NK-92 treated with Interleukin-12 subunit alpha and Interleukin-12 subunit beta, amount 100 ng/mL, for 24 hours (cell line): Measurements from ENCODE around the gene FAM174B.

Source experiments
- DNase-seq: peaks from one replicate; lab custom pipeline; 2025; lab: John Stamatoyannopoulos, UW

The FAM174B gene

DNA sequence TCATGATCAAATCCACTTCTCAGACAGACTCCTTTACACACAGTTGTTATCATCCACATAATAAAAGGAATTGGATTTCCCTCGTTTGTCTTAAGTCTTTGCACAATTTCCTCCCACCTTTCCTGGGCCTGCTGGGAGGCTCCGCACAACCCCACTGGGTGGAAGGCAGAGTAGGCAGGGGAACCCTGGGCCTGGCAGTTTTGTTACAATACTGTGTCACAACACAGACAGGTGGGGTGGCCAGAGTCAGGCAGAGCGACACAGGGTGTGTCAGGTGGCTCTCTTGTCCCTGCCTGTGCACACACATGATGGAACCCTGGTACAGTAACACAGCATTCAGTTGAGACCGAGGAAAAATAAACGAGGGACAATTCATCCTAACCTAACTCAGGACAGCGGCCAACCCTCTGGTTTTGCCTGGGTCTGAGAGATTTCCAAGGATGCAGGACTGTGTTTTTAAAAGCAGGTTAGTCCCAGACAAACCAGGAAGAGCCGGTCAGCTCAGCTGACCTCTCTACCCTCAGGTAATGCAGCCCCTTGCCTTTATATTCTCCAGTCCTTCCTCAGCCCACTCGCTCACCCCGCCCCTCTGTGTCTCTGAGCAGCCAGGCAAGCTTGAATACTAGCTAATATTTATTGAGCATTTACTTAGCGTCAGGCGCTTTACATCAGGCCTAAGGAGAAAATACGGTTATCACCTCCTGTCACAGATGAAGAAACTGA is 8.8 kb upstream of the FAM174B start:
- DNase-seq, result no peak

GRCh38 chr15:92663250-92663951 is 7.8 kb upstream of the FAM174B start:
- no peak for DNase-seq

DNA sequence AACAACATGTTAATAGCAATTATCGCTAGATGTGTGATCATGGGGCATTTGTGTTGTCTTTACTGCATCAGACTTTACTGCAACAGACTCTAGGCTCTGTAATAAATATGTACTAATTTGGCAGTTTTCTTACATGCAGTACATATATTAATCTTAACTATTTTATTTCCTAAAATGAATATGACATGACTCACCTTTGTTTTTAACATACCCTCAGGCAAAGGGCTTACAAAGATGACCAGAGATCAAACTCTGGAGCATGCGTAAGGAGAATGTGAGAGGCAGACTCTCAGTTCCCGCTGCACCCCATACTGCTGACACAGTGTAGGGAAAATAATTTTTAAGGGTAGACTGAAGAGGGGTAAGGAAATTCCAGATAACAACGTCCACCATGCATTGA is 7.2 kb upstream of the FAM174B start:
- DNase-seq, result no peak

- DNase-seq, result no peak
Measured at GRCh38 chr15:92661956-92662355, 6.4 kb upstream of the FAM174B start.

GRCh38 chr15:92661069-92661468 is 5.5 kb upstream of the FAM174B start:
- DNase-seq, result no peak

DNA sequence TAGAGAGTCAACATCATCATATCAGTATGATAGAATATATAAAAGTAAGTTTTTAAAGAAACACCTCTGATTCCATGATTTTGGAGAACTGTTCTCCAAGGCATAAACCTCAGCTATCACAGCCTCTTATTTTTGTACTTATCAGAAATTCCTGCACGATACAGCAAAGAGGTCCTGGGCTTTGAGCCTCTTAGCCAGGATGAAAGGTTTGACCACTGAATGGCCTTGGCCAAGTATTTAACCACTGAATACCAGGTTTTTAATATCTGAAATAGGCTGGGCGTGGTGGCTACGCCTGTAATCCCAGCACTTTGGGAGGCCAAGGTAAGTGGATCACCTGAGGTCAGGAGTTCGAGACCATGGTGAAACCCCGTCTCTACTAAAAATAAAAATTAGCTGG is 1.9 kb upstream of the FAM174B start:
- DNase-seq, result no peak

DNA sequence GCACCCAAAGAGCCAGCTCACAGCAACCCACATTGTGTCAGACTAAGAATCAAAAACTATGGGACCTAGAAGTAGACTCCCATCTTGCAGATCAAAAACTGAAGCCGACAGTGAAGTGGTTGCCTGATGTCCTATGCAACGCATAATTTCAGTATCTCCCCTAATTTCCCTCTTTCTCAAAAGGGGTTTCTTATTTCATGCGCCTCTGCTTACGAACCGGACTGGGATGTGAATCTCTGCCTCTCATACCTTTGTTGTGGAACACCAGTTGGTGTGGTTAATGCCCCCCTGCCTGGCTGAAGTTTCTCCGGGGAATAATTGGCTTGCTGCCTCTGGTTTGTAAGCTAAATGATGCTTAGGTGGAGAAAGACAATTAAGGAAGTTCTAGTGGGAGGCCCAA is 514 bp upstream of the FAM174B start:
- no peak for DNase-seq

- DNase-seq, result no peak
Measured at GRCh38 chr15:92654662-92655061, 913 bp downstream of the FAM174B start.

GRCh38 chr15:92653836-92654539 is 1.6 kb downstream of the FAM174B start:
- DNase-seq, result no peak

- no peak for DNase-seq
Measured at GRCh38 chr15:92653366-92653765, 2.2 kb downstream of the FAM174B start.

- no peak for DNase-seq
Measured at GRCh38 chr15:92652576-92652966, 3.0 kb downstream of the FAM174B start.

- DNase-seq, result no peak
Measured at GRCh38 chr15:92651877-92652575, 3.5 kb downstream of the FAM174B start.

GRCh38 chr15:92650966-92651365 is 4.6 kb downstream of the FAM174B start:
- no peak for DNase-seq

- no peak for DNase-seq
Measured at GRCh38 chr15:92650256-92650655, 5.3 kb downstream of the FAM174B start.

- no peak for DNase-seq
Measured at GRCh38 chr15:92648190-92648875, 7.2 kb downstream of the FAM174B start.

DNA sequence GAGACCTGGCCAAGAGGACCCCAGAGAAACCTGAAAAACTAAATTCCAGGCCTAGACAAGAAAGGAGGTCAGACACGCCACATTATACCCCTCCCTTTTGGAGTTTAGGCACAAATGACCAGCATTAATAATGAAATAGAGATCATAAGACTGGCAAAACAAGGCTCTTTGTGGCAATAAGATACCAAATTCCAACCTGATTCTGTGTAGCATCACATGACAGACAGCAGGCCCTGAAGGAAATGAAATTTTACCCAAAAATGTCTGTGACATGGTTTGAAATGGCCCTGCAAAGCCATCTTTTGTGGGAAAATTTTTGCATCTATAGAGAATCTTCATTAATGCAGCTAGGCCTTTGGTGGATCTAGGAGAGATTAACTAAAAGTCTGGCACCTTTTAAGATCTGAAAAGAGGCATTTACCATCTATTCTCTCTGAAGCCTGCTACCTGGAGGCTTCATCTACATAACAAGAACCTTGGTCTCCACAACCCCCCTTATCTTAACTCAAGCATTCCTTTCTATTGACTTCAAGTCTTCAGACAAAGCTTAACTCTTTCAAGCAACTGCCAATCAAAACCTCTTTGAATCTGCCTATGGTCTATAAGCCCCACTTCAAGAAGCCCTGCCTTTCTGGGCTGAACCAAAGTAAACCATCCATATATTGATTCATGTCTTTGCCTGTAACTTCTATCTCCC is 8.0 kb downstream of the FAM174B start:
- DNase-seq, result no peak

DNA sequence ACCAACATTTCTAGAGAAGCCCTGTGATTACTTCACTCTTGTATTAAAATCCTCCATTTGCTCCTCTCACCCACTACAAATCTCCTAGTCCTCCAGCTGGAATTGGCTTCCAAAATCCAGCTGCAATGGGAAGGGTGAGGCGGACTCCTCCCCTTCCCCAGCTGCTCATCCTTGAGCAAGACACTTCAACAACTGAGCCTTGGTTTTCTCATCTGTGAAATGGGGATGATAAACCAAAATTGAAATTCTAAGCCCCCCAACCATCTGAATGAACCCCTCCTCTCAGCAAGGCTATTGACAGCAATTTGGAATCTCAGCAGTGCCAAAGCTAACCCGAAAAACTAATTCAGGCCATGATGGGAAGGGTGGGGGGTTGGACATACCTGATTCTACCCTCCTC is 9.4 kb downstream of the FAM174B start:
- DNase-seq, result no peak

GRCh38 chr15:92645731-92646130 is 9.8 kb downstream of the FAM174B start:
- DNase-seq, result no peak

DNA sequence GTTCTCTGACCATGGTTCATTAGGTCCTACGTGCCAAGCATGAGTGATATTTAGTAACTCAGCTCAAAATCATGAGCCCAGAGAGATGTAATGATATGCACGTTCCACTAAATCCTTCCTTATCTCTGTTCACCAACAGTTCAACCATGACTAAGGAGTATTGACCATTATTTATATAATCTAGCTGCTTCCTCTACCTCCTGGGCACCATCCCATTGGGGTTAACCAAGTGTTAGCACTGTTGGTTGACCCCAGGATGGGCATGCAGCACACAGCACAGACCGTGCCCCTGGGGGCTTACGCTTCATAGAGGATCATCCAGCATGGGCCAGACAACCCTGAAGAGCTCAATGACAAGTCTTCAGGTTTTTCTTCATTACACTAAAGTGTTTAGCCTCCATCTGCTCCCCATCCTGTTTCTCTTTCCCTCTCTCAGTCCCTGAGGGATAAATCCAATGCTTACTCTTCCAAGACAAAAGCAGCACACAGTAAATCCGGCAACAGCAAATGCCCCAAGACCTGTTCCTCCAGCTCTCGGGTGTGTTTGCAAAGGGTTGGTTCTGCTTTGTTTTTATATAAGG is 10.4 kb downstream of the FAM174B start:
- no peak for DNase-seq

GRCh38 chr15:92643849-92644815 is 11.4 kb downstream of the FAM174B start:
- DNase-seq, result no peak
